Kidney (tissue), 14 donors: ENCODE measurements around the gene FGF2. TPM values are rescaled to one million over a fixed set of nuclear protein-coding genes. Genes with fewer than 3 reads are reported as not detected.

Experiments used
- DNase-seq, 5 donors: peaks; one replicate each; pipeline ENCODE4 v3.0.0-alpha.2; 2013 to 2020
- FAIRE-seq: peaks from 2 replicates; lab custom pipeline; 2012; peaks lifted over from hg19 to GRCh38; lab: Jason Lieb, UNC
- H3K27ac ChIP-seq, 2 donors: one replicate each; pipeline ENCODE4 v1.7.0; 2013; ENCODE audit warnings: low read depth in 2 of 2, low read length in 2 of 2, inconsistent platforms in 1 of 2
- H3K27me3 ChIP-seq: one replicate; pipeline ENCODE4 v1.7.1; 2013; ENCODE audit warnings: low read length, inconsistent platforms; ENCODE audit not compliant: control insufficient read depth, insufficient read depth
- H3K36me3 ChIP-seq, 3 donors: one replicate each; pipeline versions ENCODE4 v1.7.0 to v1.7.1; 2013; ENCODE audit warnings: low read length in 3 of 3, control low read depth in 1 of 3, inconsistent platforms in 1 of 3; ENCODE audit not compliant: insufficient read depth in 3 of 3, control insufficient read depth in 2 of 3
- H3K4me1 ChIP-seq, 3 donors: one replicate each; pipeline versions ENCODE4 v1.7.0 to v1.7.1; 2013; ENCODE audit warnings: low read length in 3 of 3, inconsistent platforms in 1 of 3, low read depth in 1 of 3; ENCODE audit not compliant: control insufficient read depth in 2 of 3, insufficient read depth in 2 of 3
- H3K4me3 ChIP-seq, 3 donors: one replicate each; pipeline versions ENCODE4 v1.7.0 to v1.8.1; 2013; ENCODE audit warnings: low read length in 3 of 3, control low read depth in 1 of 3, inconsistent platforms in 1 of 3
- H3K9ac ChIP-seq, 3 donors: one replicate each; pipeline versions ENCODE4 v1.7.0 to v1.7.1; 2013; ENCODE audit warnings: low read length in 3 of 3, control low read depth in 1 of 3, inconsistent platforms in 1 of 3
- H3K9me3 ChIP-seq, 3 donors: one replicate each; pipeline versions ENCODE4 v1.7.0 to v1.7.1; 2013; ENCODE audit warnings: low read length in 3 of 3, control low read depth in 1 of 3, inconsistent platforms in 1 of 3; ENCODE audit not compliant: control insufficient read depth in 2 of 3, insufficient read depth in 1 of 3
- intact Hi-C: fragments of 100-400 bp; cut with DNase I; formaldehyde crosslinking; loops from one replicate; pipeline ENCODE4 v1.11.1; 2022
- polyA plus RNA-seq: library from polyadenylated mRNA; stranded (reverse); fragments of 350-450 nt; fragmentation: Illumina TruSeq; extraction: RNeasy Lipid Tissue Mini Kit (QIAGEN cat#74804); gene quantifications from one replicate; pipeline ENCODE4 v1.2.3, GENCODE V29; 2014; ENCODE audit warnings: low read depth, low replicate concordance; ENCODE audit not compliant: insufficient read depth
- total RNA-seq: library from RNA; stranded (reverse); fragmentation: NEBNext Ultra II Directional; extraction: Animal tissue kit (Norgen Biotek cat#: 25700); gene quantifications from one replicate; pipeline ENCODE4 v1.2.1, GENCODE V29; 2021
- TF ChIP-seq, protein P1 (sequence below): IDR thresholded peaks from 3 replicates; pipeline ENCODE4 v1.5.1; 2012; ENCODE audit warnings: mild to moderate bottlenecking, moderate library complexity, borderline replicate concordance; ENCODE audit not compliant: insufficient read depth; ENCODE audit errors: extremely low read depth
- donor health status: control.
- donor health status: control.
- donor health status: control.
- donor health status: control.
- donor health status: control.
- donor health status: DM: yes; HTN: yes; CAD: no.
- donor health status: Normal renal cell carcinoma (clear cell type).

FGF2 gene
- total and polyA plus RNA-seq, 2 donors from 2014 or later: 2.3 to 16.9 TPM

DNA sequence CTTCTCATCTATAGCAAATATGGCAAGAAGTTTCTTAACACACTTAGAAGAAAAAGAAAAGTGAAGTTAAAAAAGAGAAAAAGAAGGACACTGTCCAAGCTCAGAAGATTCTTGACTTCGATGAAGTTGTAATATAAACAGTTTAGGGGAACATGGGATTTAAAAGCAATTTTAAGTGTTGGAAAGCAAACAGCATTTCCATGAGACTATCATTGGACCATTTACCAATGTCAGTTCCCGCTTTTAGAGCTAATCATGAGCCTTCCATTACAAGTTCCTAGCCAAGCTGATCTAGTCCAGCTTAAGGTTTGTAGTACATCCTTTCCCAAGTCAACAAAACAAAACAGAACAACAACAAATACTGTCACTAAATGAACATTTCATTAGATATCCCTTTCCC is 45.1 kb upstream of the FGF2 start:
- no peak for FAIRE-seq
- Histone ChIP-seq H3K27ac (no peak overlapping the region), H3K9ac (no peak overlapping the region), H3K36me3 (no peaks in the 10 kb centered on the region), H3K4me1 (peaks cover 0 to 4% (median 0%) of the 10 kb centered on the region in 3 donors), H3K4me3 (no peak overlapping the region), H3K9me3 (no peaks in the 10 kb centered on the region), H3K27me3 (no peaks in the 10 kb centered on the region)
- no peak for DNase-seq
- TF ChIP-seq, protein P1, sequence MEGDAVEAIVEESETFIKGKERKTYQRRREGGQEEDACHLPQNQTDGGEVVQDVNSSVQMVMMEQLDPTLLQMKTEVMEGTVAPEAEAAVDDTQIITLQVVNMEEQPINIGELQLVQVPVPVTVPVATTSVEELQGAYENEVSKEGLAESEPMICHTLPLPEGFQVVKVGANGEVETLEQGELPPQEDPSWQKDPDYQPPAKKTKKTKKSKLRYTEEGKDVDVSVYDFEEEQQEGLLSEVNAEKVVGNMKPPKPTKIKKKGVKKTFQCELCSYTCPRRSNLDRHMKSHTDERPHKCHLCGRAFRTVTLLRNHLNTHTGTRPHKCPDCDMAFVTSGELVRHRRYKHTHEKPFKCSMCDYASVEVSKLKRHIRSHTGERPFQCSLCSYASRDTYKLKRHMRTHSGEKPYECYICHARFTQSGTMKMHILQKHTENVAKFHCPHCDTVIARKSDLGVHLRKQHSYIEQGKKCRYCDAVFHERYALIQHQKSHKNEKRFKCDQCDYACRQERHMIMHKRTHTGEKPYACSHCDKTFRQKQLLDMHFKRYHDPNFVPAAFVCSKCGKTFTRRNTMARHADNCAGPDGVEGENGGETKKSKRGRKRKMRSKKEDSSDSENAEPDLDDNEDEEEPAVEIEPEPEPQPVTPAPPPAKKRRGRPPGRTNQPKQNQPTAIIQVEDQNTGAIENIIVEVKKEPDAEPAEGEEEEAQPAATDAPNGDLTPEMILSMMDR: no peak
- intact Hi-C loops: no loop called here

DNA sequence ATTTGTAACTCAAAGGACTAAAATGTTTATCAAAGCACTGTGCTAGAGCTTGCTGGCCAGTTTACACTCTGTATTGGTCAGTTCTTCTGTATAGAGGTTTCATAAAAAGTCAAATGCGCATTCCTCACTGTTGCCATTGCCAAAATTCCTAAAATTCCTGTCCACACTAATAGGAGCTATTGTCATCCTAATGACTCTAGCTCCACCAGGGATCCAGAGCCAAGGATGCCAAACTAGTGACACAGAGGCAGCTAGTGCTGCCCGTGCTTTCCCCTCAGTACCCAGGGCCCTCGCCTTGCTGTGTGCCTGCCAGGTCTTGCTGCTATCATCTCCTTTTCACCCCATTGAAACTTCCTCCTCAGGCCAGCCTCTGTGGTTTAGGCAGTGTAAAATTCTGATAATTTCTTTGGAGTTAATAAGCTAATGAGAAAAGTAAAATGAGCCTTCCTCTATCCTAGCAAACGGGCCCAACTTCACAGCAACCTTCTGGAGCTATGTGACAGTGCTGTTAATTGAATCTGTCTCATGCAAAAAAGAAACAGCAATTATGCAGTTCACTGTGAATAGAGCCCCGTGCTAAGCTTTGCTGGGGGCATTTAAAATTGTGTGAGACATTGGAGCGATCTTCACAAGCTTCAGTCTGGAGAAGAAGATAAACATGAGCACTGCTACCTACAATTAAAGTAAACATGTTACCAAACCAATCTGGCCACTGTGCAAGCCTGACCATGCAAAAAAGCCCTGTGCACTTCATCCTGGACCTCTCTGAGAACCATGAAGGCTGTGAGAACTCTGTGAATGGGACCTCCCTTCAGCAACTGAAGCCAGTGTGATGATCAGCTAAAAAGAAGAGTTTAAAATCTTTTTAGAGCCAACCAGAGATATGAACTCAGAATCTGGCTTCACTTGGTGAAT is 43.1 kb upstream of the FGF2 start:
- Histone ChIP-seq H3K4me3 (peak overlapping the region in 1 of 3 donors; percentile 19), H3K27me3 (no peaks in the 10 kb centered on the region), H3K27ac (no peak overlapping the region), H3K36me3 (no peaks in the 10 kb centered on the region), H3K9ac (no peak overlapping the region), H3K4me1 (peaks cover 0 to 4% (median 0%) of the 10 kb centered on the region in 3 donors), H3K9me3 (no peaks in the 10 kb centered on the region)
- no peak for FAIRE-seq
- DNase-seq: peak in 3 of 5 donors; percentile 7 to 76 (median 34)
- intact Hi-C loops: no loop called here
- TF ChIP-seq, protein P1: no peak

DNA sequence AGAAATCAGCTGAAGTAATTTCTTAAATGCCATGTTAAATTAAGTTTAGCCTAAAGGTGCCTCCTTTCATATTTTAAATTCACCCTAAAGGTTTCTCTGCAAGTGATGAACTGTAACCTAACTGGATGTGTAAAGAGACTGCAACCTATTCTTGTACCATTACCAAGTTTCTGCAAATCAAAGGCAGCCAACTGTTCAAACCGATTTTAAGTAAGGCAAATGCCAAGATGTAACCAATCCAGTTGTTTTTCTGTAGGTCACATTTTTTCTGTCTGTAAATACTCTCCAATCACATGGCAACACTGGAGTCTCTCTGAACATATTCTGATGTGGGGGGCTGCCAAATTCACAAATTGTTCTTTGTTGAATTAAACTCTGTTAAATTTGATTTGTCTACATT is 42.4 kb upstream of the FGF2 start:
- Histone ChIP-seq H3K4me3 (no peak overlapping the region), H3K27ac (no peak overlapping the region), H3K36me3 (no peaks in the 10 kb centered on the region), H3K9ac (no peak overlapping the region), H3K9me3 (no peaks in the 10 kb centered on the region), H3K4me1 (peaks cover 0 to 4% (median 0%) of the 10 kb centered on the region in 3 donors), H3K27me3 (no peaks in the 10 kb centered on the region)
- TF ChIP-seq, protein P1: no peak
- FAIRE-seq: no peak
- intact Hi-C loops: no loop called here
- no peak for DNase-seq
